Liver (tissue), 9 donors: ENCODE data around the gene RFPL2. TPM values are rescaled to one million over a fixed set of nuclear protein-coding genes. Genes with fewer than 3 reads are reported as not detected.
A peak's percentile ranks its signal among the peaks of the same experiment; 100 is the strongest.

Experiments
- DNase-seq: peaks from one replicate; pipeline ENCODE4 v3.0.0-alpha.2; 2017; ENCODE audit warnings: low spot score
- H3K27ac ChIP-seq, 2 donors: one replicate each; pipeline ENCODE4 v1.7.0; 2013; ENCODE audit warnings: inconsistent platforms in 2 of 2, low read length in 2 of 2, control low read depth in 1 of 2, low read depth in 1 of 2, mild to moderate bottlenecking in 1 of 2
- H3K27me3 ChIP-seq, 4 donors: one replicate each; pipeline versions ENCODE4 v1.6.1 to v1.7.0; 2013; ENCODE audit warnings: low read length in 3 of 4, inconsistent platforms in 1 of 4, mild to moderate bottlenecking in 1 of 4, moderate library complexity in 1 of 4; ENCODE audit not compliant: control insufficient read depth in 4 of 4, insufficient read depth in 4 of 4
- H3K36me3 ChIP-seq, 4 donors: one replicate each; pipeline versions ENCODE4 v1.6.1 to v1.7.0; 2013; ENCODE audit warnings: low read length in 3 of 4, mild to moderate bottlenecking in 3 of 4, low read depth in 1 of 4, moderate library complexity in 1 of 4; ENCODE audit not compliant: control insufficient read depth in 4 of 4, insufficient read depth in 3 of 4
- H3K4me1 ChIP-seq, 4 donors: one replicate each; pipeline versions ENCODE4 v1.6.1 to v1.7.0; 2013; ENCODE audit warnings: low read length in 3 of 4, mild to moderate bottlenecking in 3 of 4, moderate library complexity in 1 of 4; ENCODE audit not compliant: control insufficient read depth in 4 of 4, insufficient read depth in 4 of 4
- H3K4me3 ChIP-seq, 3 donors: one replicate each; pipeline versions ENCODE4 v1.6.1 to v1.7.0; 2013; ENCODE audit warnings: low read length in 3 of 3, control low read depth in 1 of 3, low read depth in 1 of 3, mild to moderate bottlenecking in 1 of 3
- H3K9ac ChIP-seq, 2 donors: one replicate each; pipeline ENCODE4 v1.7.0; 2013; ENCODE audit warnings: low read length in 2 of 2, mild to moderate bottlenecking in 2 of 2, moderate library complexity in 2 of 2, control low read depth in 1 of 2, low read depth in 1 of 2
- H3K9me3 ChIP-seq, 4 donors: one replicate each; pipeline versions ENCODE4 v1.6.1 to v1.7.0; 2013; ENCODE audit warnings: low read length in 3 of 4; ENCODE audit not compliant: control insufficient read depth in 4 of 4
- EGR1 ChIP-seq, 2 donors: IDR thresholded peaks; 2 replicates each; pipeline ENCODE4 v1.6.1; 2016 to 2018; ENCODE audit warnings: antibody characterized with exemption in 2 of 2, low read depth in 2 of 2
- FOXA1 ChIP-seq: IDR thresholded peaks from 2 replicates; pipeline ENCODE4 v1.6.1; 2016; ENCODE audit warnings: antibody characterized with exemption
- FOXA2 ChIP-seq: IDR thresholded peaks from 2 replicates; pipeline ENCODE4 v1.6.1; 2016; ENCODE audit warnings: antibody characterized with exemption
- GABPA ChIP-seq, 2 donors: IDR thresholded peaks in 1 of 2; conservative IDR thresholded peaks in 1 of 2; 2 replicates each; pipeline ENCODE4 v1.6.1; 2016; ENCODE audit warnings: antibody characterized with exemption in 2 of 2, mild to moderate bottlenecking in 1 of 2, moderate library complexity in 1 of 2
- HNF4A ChIP-seq, 2 donors: conservative IDR thresholded peaks; 2 replicates each; pipeline ENCODE4 v1.6.1; 2016; ENCODE audit warnings: antibody characterized with exemption in 2 of 2, mild to moderate bottlenecking in 2 of 2
- HNF4G ChIP-seq: IDR thresholded peaks from 2 replicates; pipeline ENCODE4 v1.6.1; 2016; ENCODE audit warnings: antibody characterized with exemption
- JUND ChIP-seq, 2 donors: IDR thresholded peaks; 2 replicates each; pipeline ENCODE4 v1.6.1; 2016; ENCODE audit warnings: antibody characterized with exemption in 2 of 2
- NR2F2 ChIP-seq: IDR thresholded peaks from 2 replicates; pipeline ENCODE4 v1.6.1; 2016; ENCODE audit warnings: antibody characterized with exemption
- RAD21 ChIP-seq, 2 donors: IDR thresholded peaks; 2 replicates each; pipeline ENCODE4 v1.6.1; 2016; ENCODE audit warnings: antibody characterized with exemption in 2 of 2, mild to moderate bottlenecking in 2 of 2
- RXRA ChIP-seq, 2 donors: IDR thresholded peaks; 2 replicates each; pipeline ENCODE4 v1.6.1; 2017 to 2018; ENCODE audit warnings: antibody characterized with exemption in 2 of 2, mild to moderate bottlenecking in 1 of 2
- SP1 ChIP-seq: IDR thresholded peaks from 2 replicates; pipeline ENCODE4 v1.6.1; 2018; ENCODE audit warnings: antibody characterized with exemption, mild to moderate bottlenecking
- TAF1 ChIP-seq: conservative IDR thresholded peaks from 2 replicates; pipeline ENCODE4 v1.6.1; 2016; ENCODE audit warnings: antibody characterized with exemption, mild to moderate bottlenecking
- YY1 ChIP-seq: IDR thresholded peaks from 2 replicates; pipeline ENCODE4 v1.6.1; 2016; ENCODE audit warnings: antibody characterized with exemption, mild to moderate bottlenecking
- WGBS: extraction: QIAGEN DNeasy Blood & Tissue Kit; methylation state at CpG from one replicate; pipeline ENCODE4 v1.1.7; 2013; 5-methylcytosine and 5-hydroxymethylcytosine counted together
- polyA plus RNA-seq, 2 donors: library from polyadenylated mRNA; stranded (reverse) in 1 of 2; unstranded in 1 of 2; fragments of 200-250 nt in 1 of 2; fragments of >200 nt in 1 of 2; fragmentation: Nextera tagmentation in 1 of 2; extraction: Ambion mirVana in 1 of 2; gene quantifications; one replicate each; pipeline versions ENCODE4 v1.2.1 to v1.2.3, GENCODE V29; 2013 to 2015
- total RNA-seq, 2 donors: library from RNA; depleted of rRNA; stranded (reverse); fragments of >200 nt; gene quantifications; one replicate each; pipeline ENCODE4 v1.2.3, GENCODE V29; 2014
- TF ChIP-seq, protein P1 (sequence below): fragments of 150-350 bp; IDR thresholded peaks from 2 replicates; pipeline ENCODE4 v1.5.1; 2017; ENCODE audit warnings: improper control_type of control experiment, low read depth, low read length; ENCODE audit not compliant: missing input control
- TF ChIP-seq, protein P2 (sequence below): IDR thresholded peaks from 2 replicates; pipeline ENCODE4 v1.6.1; 2016; ENCODE audit warnings: antibody characterized with exemption
- TF ChIP-seq, protein P3 (sequence below): IDR thresholded peaks from 2 replicates; pipeline ENCODE4 v1.6.1; 2016; ENCODE audit warnings: antibody characterized with exemption
- TF ChIP-seq, protein P4 (sequence below): IDR thresholded peaks from 2 replicates; pipeline ENCODE4 v1.6.1; 2016; ENCODE audit warnings: antibody characterized with exemption
- TF ChIP-seq, protein P5 (sequence below): IDR thresholded peaks from 2 replicates; pipeline ENCODE4 v1.6.1; 2016; ENCODE audit warnings: antibody characterized with exemption, mild to moderate bottlenecking
- donor health status: healthy.
- donor health status: healthy.
- donor health status: healthy.
- donor health status: healthy.
- donor health status: healthy.

The RFPL2 gene
- total and polyA plus RNA-seq, 4 donors = under 0.01 to 0.98 (median 0.07) TPM; not detected in 1

DNA sequence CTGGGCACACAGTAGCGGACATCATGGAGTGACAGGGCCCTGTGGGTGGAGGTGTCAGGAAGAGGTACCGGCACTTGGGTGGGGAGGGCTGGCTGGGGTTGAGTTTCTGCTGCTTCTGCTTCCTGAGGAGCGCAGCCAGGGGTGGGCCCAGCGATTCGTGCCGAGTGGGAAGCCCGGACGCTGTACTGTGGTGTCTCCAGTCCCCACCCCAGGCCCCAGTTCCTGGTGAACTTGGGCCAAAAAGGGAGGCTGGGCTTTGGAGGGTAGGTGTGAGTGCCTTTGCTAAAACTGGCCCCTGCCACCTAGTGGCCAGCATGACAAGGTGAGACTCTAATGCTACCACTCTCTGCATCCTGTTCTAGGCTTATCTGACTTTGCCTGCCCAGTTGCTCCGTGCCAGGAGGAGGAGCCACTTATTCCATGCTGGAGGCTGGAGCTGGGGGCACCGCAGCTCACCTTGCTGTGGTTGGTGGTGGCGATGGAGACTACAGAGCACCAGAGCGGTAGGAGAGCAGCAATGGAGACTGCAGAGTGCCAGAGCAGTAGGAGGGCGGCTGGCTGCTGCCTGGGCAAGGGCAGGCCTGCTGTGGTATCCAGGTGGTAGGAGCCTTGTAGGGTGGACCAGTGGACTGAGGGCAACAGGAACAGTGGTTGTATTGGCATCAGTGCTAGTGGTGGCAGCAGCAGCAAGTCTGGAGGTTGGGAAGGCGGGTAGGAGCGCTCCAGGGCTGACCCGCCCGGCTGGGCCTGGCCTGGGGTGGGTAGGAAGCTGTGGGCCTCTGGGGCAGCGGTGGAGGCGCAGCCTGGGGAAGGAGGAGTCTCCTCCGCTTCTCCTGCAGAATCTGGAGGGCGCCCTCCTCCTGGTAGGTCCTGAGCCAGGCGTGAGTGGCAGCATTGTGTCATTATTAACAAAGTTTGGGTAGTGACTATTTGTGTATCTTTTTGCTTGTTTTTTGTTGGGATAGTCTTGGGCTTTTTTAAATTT, 2.2 kb upstream of the RFPL2 start:
- no peaks in the 10 kb centered on the region for H3K27me3 ChIP-seq
- H3K9me3 ChIP-seq = no peaks in the 10 kb centered on the region
- DNase-seq = peak; percentile 51
- no peak for TF ChIP-seq YY1
- peak in 1 of 2 donors; percentile 81 for TF ChIP-seq HNF4A (conservative IDR thresholded peaks at IDR 0.05)
- peak; percentile 35 for TF ChIP-seq SP1
- TF ChIP-seq, protein P1, sequence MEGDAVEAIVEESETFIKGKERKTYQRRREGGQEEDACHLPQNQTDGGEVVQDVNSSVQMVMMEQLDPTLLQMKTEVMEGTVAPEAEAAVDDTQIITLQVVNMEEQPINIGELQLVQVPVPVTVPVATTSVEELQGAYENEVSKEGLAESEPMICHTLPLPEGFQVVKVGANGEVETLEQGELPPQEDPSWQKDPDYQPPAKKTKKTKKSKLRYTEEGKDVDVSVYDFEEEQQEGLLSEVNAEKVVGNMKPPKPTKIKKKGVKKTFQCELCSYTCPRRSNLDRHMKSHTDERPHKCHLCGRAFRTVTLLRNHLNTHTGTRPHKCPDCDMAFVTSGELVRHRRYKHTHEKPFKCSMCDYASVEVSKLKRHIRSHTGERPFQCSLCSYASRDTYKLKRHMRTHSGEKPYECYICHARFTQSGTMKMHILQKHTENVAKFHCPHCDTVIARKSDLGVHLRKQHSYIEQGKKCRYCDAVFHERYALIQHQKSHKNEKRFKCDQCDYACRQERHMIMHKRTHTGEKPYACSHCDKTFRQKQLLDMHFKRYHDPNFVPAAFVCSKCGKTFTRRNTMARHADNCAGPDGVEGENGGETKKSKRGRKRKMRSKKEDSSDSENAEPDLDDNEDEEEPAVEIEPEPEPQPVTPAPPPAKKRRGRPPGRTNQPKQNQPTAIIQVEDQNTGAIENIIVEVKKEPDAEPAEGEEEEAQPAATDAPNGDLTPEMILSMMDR = peak; percentile 63
- TF ChIP-seq, protein P2, sequence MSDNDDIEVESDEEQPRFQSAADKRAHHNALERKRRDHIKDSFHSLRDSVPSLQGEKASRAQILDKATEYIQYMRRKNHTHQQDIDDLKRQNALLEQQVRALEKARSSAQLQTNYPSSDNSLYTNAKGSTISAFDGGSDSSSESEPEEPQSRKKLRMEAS = no peak
- no peak for TF ChIP-seq JUND (IDR thresholded peaks at IDR 0.05)
- no peak for TF ChIP-seq EGR1 (IDR thresholded peaks at IDR 0.05; ENCODE audit: low read depth in 2 of 2)
- TF ChIP-seq FOXA1 = no peak
- peak in 1 of 2 donors; percentile 19 for TF ChIP-seq RXRA (IDR thresholded peaks at IDR 0.05)
- no peak for TF ChIP-seq GABPA (IDR thresholded peaks at IDR 0.05 in 1 of 2, conservative IDR thresholded peaks at IDR 0.05 in 1 of 2)
- TF ChIP-seq, protein P3, sequence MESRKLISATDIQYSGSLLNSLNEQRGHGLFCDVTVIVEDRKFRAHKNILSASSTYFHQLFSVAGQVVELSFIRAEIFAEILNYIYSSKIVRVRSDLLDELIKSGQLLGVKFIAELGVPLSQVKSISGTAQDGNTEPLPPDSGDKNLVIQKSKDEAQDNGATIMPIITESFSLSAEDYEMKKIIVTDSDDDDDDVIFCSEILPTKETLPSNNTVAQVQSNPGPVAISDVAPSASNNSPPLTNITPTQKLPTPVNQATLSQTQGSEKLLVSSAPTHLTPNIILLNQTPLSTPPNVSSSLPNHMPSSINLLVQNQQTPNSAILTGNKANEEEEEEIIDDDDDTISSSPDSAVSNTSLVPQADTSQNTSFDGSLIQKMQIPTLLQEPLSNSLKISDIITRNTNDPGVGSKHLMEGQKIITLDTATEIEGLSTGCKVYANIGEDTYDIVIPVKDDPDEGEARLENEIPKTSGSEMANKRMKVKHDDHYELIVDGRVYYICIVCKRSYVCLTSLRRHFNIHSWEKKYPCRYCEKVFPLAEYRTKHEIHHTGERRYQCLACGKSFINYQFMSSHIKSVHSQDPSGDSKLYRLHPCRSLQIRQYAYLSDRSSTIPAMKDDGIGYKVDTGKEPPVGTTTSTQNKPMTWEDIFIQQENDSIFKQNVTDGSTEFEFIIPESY = no peak
- TF ChIP-seq FOXA2 = no peak
- TF ChIP-seq, protein P4, sequence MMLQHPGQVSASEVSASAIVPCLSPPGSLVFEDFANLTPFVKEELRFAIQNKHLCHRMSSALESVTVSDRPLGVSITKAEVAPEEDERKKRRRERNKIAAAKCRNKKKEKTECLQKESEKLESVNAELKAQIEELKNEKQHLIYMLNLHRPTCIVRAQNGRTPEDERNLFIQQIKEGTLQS = no peak
- TF ChIP-seq RAD21 (IDR thresholded peaks at IDR 0.05) = peak; percentile 53 to 83
- no peak for TF ChIP-seq TAF1
- TF ChIP-seq, protein P5, sequence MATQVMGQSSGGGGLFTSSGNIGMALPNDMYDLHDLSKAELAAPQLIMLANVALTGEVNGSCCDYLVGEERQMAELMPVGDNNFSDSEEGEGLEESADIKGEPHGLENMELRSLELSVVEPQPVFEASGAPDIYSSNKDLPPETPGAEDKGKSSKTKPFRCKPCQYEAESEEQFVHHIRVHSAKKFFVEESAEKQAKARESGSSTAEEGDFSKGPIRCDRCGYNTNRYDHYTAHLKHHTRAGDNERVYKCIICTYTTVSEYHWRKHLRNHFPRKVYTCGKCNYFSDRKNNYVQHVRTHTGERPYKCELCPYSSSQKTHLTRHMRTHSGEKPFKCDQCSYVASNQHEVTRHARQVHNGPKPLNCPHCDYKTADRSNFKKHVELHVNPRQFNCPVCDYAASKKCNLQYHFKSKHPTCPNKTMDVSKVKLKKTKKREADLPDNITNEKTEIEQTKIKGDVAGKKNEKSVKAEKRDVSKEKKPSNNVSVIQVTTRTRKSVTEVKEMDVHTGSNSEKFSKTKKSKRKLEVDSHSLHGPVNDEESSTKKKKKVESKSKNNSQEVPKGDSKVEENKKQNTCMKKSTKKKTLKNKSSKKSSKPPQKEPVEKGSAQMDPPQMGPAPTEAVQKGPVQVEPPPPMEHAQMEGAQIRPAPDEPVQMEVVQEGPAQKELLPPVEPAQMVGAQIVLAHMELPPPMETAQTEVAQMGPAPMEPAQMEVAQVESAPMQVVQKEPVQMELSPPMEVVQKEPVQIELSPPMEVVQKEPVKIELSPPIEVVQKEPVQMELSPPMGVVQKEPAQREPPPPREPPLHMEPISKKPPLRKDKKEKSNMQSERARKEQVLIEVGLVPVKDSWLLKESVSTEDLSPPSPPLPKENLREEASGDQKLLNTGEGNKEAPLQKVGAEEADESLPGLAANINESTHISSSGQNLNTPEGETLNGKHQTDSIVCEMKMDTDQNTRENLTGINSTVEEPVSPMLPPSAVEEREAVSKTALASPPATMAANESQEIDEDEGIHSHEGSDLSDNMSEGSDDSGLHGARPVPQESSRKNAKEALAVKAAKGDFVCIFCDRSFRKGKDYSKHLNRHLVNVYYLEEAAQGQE = no peak
- peak; percentile 45 for TF ChIP-seq HNF4G
- TF ChIP-seq NR2F2 = no peak
- no peak overlapping the region for H3K27ac ChIP-seq
- H3K9ac ChIP-seq = no peak overlapping the region
- no peak overlapping the region for H3K4me3 ChIP-seq
- WGBS = 79% methylated on average over 22 of the region's 22 CpGs
- no peaks in the 10 kb centered on the region for H3K36me3 ChIP-seq
- H3K4me1 ChIP-seq = peaks cover 3 to 25% (median 12%) of the 10 kb centered on the region in 4 donors
